Measurements from ENCODE around the gene C1QB. TPM values are rescaled to one million over a fixed set of nuclear protein-coding genes. Genes with fewer than 3 reads are reported as not detected.

C1QB gene
- total and polyA plus RNA-seq, 2 of the 8 experiments (the other 6 are each of a cell fraction or from before 2014, with no cell fraction given), result not detected

GRCh38 chr1:22612671-22613571, 40.1 kb upstream of the C1QB start (continued):
- TF ChIP-seq, protein P1, sequence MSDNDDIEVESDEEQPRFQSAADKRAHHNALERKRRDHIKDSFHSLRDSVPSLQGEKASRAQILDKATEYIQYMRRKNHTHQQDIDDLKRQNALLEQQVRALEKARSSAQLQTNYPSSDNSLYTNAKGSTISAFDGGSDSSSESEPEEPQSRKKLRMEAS (IDR thresholded peaks at IDR 0.05), result no peak
- TF ChIP-seq RFX5 (IDR thresholded peaks at IDR 0.05; ENCODE audit: borderline replicate concordance, low read depth, low read length) (no peak), SIX5 (IDR thresholded peaks at IDR 0.05; ENCODE audit: low read depth, low read length) (no peak), CTBP2 (IDR thresholded peaks at IDR 0.05; ENCODE audit: borderline replicate concordance, insufficient read depth, insufficient read length, low read length) (no peak), SAP30 (IDR thresholded peaks at IDR 0.05; ENCODE audit: insufficient read depth, insufficient replicate concordance, low read length) (no peak), GTF2F1 (IDR thresholded peaks at IDR 0.05; ENCODE audit: borderline replicate concordance, low read depth, low read length) (no peak), POLR2AphosphoS5 (IDR thresholded peaks at IDR 0.05; ENCODE audit: low read depth, low read length) (no peak)
